Forelimb muscle (tissue), 1 donor: Measurements from ENCODE around the gene PRDX3. TPM values are rescaled to one million over a fixed set of nuclear protein-coding genes. Genes with fewer than 3 reads are reported as not detected.

ENCODE experiments used
- DNase-seq: peaks from one replicate; pipeline ENCODE4 v3.0.0-alpha.2; 2013; ENCODE audit warnings: low read depth
- polyA plus RNA-seq: library from polyadenylated mRNA; unstranded; fragments of 120-200 nt; gene quantifications from one replicate; pipeline ENCODE4 v1.2.1, GENCODE V29; 2013; ENCODE audit not compliant: insufficient read length

The PRDX3 gene
- polyA plus RNA-seq = 142 TPM

GRCh38 chr10:119178372-119179119 lies at the start of gene PRDX3:
TSS of gene PRDX3 (minus strand) at chr10:119178812. CDS start at chr10:119178790, 22 bp downstream.
- DNase-seq = peak; percentile 51

- no peak for DNase-seq
Measured at GRCh38 chr10:119227825-119228224, 49.2 kb upstream of the PRDX3 start.

DNA sequence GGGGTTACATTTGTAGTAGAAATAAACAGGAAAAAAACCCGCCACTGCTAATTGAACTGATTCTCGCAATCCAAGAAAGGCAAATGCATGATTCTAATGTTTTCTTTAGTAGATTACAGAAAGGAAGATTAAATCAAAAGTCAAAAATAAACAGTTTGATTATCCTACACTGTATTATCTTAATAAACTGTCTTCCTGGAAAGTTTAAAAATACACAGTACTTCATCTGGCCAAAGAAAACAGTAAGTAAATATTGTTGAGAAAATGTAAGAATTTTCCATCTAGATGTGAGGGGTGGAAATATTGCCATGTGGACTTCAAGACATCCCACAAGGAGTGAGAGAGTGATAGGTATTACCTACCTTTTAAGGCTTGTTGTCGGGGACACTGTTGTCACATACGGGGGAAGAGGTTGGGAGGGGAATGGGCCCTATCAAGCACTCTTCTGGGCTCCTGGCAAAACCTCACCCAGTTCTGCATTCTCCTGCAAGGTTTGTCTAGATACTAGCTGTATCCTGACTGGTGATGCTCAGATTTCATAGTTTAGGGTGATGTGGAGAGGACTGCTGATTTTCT lies 46.6 kb upstream of the PRDX3 start:
- no peak for DNase-seq

DNA sequence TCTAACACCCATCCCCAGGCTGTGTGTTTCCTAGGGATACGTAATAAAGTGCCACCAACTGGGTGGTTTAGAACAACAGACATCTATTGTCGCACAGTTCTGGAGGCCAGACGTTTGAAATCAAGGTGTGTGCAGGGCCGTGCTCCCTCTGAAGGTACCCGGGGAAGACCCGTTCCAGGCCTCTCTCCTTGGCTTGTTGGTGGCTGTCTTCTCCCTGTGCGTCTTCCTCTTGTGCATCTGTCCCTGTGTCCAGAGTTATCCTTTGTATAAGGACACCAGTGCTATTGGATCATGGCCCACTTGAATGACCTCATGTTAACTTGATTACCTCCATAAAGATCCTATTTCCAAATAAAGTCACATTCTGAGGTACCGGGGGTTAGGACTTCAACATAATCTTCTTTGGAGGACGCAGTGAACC lies 44.4 kb upstream of the PRDX3 start:
- DNase-seq = no peak

GRCh38 chr10:119222537-119222936 lies 43.9 kb upstream of the PRDX3 start:
- DNase-seq = no peak

GRCh38 chr10:119221666-119222065 lies 43.1 kb upstream of the PRDX3 start:
- no peak for DNase-seq

GRCh38 chr10:119221201-119221600 lies 42.6 kb upstream of the PRDX3 start:
- DNase-seq = no peak

- DNase-seq = no peak
Measured at GRCh38 chr10:119219871-119220270, 41.3 kb upstream of the PRDX3 start.

DNA sequence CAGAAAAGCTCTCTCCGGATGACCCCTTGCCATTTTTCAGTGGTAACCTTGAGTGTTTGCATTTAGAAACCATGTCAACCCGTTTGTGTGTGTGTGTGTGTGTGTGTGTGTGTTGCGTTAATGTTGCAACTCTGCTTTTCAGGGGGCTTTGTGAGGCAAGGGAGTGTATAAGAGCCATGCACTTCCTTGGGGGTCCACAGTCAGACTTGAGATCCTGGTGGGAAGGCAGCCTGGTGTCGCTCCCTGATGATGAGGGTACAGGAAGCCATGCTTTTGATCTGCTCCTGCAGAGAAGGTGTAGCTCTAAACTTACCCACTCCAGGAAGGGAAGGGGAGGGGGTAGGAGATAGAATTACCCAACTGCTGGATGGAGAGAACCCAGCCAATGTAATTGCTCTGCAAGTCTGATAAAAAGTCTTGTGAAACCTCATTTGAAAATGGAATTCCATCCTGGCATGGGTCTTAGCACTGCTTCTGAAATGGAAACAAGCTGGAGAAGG lies 39.4 kb upstream of the PRDX3 start:
- no peak for DNase-seq

- no peak for DNase-seq
Measured at GRCh38 chr10:119217401-119217800, 38.8 kb upstream of the PRDX3 start.

- DNase-seq = no peak
Measured at GRCh38 chr10:119216127-119216526, 37.5 kb upstream of the PRDX3 start.

DNA sequence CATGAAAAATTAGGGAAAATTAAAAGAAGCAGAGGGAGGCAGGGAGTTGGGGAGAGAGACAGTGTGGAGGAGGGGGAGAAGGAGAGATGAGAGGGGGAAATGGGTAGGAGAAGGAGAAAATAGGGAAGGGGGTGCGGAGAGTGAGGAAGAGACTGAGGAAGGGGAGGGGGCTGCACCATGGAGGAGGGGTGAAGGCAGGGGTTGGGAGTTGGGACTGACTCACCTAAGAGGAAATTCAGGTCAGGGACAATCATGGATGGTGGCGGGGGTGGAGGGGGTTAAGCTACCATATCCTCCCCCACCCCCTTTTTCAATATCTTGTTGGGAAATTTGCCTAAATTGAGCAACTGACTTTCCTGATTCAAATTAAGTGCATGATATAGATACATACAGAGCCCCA lies 36.8 kb upstream of the PRDX3 start:
- no peak for DNase-seq

DNA sequence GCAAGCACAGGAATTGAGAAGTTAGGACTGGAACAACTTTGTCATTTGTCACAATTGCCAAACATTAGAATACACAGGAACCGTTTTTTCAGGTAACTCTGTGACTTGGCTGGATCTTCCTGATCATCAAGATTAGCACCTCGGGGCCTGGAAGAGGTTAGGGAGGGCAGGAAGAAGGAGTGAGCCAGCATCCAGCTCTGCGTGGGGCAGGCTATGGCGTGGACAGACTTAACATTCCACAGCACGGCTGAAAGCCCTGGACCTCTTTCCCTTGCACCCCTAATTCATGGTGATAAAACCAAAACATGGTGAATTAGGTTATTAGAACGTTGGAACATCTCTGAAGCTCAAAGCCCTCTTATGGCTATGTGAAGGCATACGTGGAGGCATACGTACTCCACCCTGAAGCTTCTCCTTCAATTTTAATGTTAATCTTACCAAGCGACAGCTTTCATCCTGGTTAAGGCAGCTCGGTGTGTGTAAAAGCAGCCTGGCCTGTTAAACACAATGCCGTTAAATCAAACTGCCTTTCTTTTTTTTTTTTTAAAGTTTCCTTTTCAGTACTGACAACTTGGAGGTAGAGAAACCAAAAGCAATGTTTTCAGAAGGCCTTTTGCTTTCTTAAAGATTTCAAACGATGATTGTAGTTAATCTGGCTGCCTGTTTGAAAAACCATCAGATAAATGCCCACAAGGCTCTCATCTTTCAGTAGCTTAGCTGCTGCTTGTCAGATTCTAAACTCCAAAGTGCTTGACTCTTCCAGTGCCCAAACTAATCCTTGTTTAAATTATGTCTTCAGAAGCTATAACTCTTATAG lies 33.2 kb upstream of the PRDX3 start:
- DNase-seq = no peak

DNA sequence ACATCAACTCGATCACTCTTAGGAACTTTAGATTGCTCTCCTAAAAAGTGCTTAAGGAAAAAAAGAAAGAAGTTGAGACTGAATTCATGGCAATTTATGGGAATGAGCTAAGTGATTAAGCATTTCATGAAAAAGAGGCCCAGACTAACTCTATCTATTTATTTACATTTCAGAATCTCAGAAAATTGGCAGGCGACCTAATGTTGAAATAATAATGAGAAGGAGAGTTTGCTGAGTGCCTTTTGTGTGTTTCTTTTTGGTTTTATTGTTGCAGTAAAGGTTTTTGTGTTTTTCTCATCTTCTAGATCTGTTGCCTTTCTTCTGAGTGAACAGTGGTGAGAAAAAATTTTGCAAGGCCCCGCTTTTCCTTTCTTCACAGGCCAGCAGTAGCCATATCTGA lies 32.6 kb upstream of the PRDX3 start:
- no peak for DNase-seq

DNA sequence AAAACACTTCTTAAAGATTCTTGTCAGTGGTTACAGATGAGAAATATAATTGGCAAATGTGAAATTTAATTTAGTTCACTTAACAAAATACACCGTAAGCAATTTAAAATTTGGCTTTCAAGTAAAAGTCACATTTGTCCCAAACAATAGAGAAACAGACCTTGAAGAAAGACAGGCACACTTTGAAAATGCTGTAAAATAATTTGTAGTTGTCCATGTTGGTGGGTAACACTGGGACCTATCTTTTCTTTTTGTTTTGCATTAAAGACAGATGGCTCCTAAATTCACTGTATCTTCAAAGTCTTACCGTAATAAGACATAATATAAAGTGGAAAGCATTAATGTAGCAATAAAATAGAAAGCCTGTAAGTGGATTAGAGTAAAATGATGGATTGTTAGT lies 32.0 kb upstream of the PRDX3 start:
- no peak for DNase-seq

GRCh38 chr10:119209736-119210355 lies 31.2 kb upstream of the PRDX3 start:
- no peak for DNase-seq

DNA sequence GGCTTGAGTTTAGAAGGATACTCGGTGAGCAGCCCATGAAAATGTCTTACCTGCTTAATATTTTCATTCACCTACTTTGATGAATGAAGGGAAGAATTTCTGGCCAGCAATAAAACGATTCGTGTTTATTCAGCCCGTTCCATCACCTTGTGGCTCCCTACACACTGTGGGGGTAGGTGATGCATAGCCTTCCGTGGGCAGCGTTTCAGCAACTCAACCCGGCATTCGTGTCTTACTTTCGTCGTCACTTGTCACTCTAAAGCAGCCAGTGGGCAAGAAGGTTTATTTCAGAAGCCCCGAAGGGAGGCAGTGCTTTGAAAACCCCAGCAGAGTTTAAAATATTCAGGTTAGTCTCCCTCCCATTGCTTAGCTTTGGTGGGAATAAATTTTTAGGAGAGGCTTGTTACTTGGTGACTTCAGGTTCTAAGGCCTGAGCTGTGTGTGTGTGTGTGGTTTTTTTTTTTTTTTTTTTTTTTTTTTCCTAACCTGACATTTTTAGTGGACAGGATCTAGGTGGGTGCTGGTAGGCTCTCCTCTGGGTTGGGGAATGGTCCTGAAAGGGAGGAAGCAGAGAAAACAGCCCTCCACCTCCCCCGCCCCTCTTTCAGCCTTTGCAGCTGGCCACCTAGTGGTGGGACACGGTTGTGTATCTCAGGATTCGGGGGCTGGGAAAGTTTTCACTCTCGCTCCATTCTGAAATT lies 30.6 kb upstream of the PRDX3 start:
- no peak for DNase-seq

GRCh38 chr10:119208553-119208940 lies 29.9 kb upstream of the PRDX3 start:
- no peak for DNase-seq

DNA sequence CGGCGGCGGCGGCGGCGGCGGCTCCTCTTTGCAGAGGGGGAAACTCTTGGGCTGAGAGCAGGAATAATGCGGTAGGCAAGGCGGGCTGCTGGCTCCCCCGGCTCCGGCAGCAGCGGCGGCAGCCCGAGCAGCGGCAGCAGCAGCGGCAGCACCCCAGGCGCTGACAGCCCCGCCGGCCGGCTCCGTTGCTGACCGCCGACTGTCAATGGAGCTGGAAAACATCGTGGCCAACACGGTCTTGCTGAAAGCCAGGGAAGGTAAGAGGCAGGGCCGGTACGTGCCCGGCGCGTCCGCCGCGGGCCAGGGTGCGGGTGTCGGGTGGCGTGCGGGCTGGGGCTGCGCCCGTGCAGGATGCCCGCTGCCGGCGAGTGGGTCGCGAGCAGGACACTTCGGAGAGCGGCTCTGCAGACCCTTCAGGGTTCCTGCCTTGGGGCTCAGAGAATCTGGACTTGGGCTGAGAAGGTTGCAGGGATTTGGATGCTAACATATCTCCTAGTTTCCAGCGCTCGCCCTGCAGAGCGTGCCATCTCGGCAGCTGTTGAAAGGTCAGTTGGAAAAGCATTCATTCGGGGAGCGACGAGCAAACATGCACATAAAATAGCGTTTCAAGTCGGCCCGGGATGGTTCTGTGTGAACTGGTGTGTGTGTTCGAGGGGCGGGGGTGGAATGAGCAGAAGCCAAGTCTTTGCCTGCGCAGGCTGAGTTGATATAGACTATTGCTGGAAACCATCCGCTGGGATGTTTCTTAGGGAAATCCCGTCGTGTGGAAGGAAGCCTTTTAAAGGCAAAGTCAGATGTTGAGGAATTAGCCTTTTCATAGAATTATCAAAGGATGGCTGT lies 29.3 kb upstream of the PRDX3 start:
- DNase-seq = no peak

- peak; percentile 95 for DNase-seq
Measured at GRCh38 chr10:119207366-119207666, 28.7 kb upstream of the PRDX3 start, which contains the start of gene GRK5. TSS of gene GRK5 (plus strand) at chr10:119207571. CDS start at chr10:119207918, 347 bp downstream.
